ENCODE data around the gene KLHL10.

Gene KLHL10

DNA sequence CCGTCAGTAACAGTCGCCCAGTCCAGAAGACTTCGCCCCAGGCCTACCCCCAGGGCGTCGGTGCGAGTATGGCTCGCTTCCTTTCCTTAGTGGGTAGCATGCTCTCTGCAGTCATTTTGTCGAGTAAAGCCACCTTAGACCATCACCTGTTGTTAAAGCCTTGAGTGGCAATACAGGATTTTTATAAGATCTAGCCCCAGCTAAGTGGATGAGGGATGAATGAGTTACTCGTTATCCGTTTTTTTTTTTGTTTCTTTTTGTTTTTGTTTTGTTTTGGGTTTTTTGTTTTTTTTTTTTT, 27.9 kb downstream of the KLHL10 start:
- TF ChIP-seq TAF1 (IDR thresholded peaks at IDR 0.05; ENCODE audit: borderline replicate concordance, insufficient read depth, low read length), result no peak; the same call in 1 of the 2 replicates
- TF ChIP-seq SIN3A (IDR thresholded peaks at IDR 0.05; ENCODE audit: borderline replicate concordance, insufficient read depth, low read length), result peak; percentile 29; the same call in 1 of the 2 replicates
- peak; percentile 53; the same call in 1 of the 2 replicates for TF ChIP-seq POLR2AphosphoS5 (IDR thresholded peaks at IDR 0.05; ENCODE audit: low read depth, low read length)
- TF ChIP-seq FOXP2 (optimal IDR thresholded peaks at IDR 0.05; ENCODE audit: borderline replicate concordance, extremely low read depth, extremely low read length, insufficient read depth), result peak; percentile 13

- TF ChIP-seq SIN3A (IDR thresholded peaks at IDR 0.05; ENCODE audit: borderline replicate concordance, insufficient read depth, low read length) (no peak), TAF1 (IDR thresholded peaks at IDR 0.05; ENCODE audit: borderline replicate concordance, insufficient read depth, low read length) (no peak), POLR2AphosphoS5 (IDR thresholded peaks at IDR 0.05; ENCODE audit: low read depth, low read length) (no peak), REST (IDR thresholded peaks at IDR 0.05; ENCODE audit: insufficient read depth in 1 of 2, low read depth in 2 of 2, low read length in 2 of 2) (no peak), FOXP2 (optimal IDR thresholded peaks at IDR 0.05; ENCODE audit: borderline replicate concordance, extremely low read depth, extremely low read length, insufficient read depth) (no peak)
These were observed 30.9 kb downstream of the KLHL10 start for GRCh38 chr17:41868568-41868967.

DNA sequence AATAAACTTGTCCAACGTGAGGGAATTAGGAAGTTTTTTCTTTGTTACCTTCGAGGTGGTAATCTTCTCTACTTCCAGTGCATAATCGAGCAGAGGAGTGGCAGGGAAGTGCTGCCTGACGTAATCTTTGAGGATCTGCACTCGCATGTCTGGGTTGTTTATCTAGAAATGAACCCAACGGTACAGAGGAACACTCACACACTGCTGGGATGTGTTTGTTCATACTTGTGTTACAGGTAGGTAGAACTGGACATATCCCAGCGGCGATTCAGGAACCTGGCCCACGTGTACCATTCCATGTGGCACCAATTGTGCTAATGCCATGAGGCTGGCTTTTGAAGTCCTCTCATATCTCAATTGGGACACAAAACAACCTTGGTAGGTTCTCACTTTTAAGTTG, 31.8 kb downstream of the KLHL10 start:
- TF ChIP-seq SIN3A (IDR thresholded peaks at IDR 0.05; ENCODE audit: borderline replicate concordance, insufficient read depth, low read length) (no peak), POLR2AphosphoS5 (IDR thresholded peaks at IDR 0.05; ENCODE audit: low read depth, low read length) (no peak), REST (IDR thresholded peaks at IDR 0.05; ENCODE audit: insufficient read depth in 1 of 2, low read depth in 2 of 2, low read length in 2 of 2) (no peak), FOXP2 (optimal IDR thresholded peaks at IDR 0.05; ENCODE audit: borderline replicate concordance, extremely low read depth, extremely low read length, insufficient read depth) (no peak), TAF1 (IDR thresholded peaks at IDR 0.05; ENCODE audit: borderline replicate concordance, insufficient read depth, low read length) (no peak)

DNA sequence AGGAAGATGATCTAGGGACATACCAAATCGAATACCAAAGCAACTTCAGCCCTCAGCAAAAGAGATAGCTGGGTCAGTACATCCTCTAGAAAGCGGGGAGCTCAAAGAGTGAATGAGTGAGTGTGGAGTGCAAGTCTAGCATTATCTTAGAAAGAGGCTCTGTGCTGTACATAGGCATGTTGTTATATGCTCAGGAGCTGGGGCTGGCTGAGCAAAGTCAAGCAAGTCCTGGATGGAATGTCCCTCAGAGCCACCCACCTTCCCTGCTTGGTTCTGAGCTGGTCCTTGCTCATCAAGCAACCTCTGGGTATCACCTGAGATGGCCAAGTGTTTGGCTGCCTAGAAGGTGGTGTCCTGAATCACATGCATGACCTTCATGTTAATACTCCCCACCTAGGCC, 32.5 kb downstream of the KLHL10 start:
- no peak for TF ChIP-seq TAF1 (IDR thresholded peaks at IDR 0.05; ENCODE audit: borderline replicate concordance, insufficient read depth, low read length)
- no peak for TF ChIP-seq REST (IDR thresholded peaks at IDR 0.05; ENCODE audit: insufficient read depth in 1 of 2, low read depth in 2 of 2, low read length in 2 of 2)
- TF ChIP-seq FOXP2 (optimal IDR thresholded peaks at IDR 0.05; ENCODE audit: borderline replicate concordance, extremely low read depth, extremely low read length, insufficient read depth), result no peak
- TF ChIP-seq POLR2AphosphoS5 (IDR thresholded peaks at IDR 0.05; ENCODE audit: low read depth, low read length), result no peak
- TF ChIP-seq SIN3A (IDR thresholded peaks at IDR 0.05; ENCODE audit: borderline replicate concordance, insufficient read depth, low read length), result no peak

DNA sequence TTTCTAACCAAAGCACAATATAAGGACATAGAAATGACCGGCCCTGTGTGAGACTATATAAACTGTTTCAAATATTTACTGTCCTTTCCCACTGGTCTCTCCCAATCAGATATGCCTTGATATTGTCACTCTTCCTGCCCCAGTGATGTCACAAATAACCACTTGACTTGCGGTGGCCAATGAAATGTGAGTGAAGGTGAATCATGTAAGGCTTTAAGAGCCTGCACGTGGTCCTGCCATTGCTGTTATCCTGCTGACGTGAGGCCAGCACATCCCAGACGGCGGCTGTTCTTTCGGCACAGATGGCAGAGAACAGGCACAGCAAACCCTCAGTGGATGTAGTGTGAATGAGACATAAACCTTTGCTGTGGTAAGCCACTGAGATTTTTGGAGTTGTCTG, 33.0 kb downstream of the KLHL10 start:
- no peak for TF ChIP-seq FOXP2 (optimal IDR thresholded peaks at IDR 0.05; ENCODE audit: borderline replicate concordance, extremely low read depth, extremely low read length, insufficient read depth)
- TF ChIP-seq REST (IDR thresholded peaks at IDR 0.05; ENCODE audit: insufficient read depth in 1 of 2, low read depth in 2 of 2, low read length in 2 of 2), result no peak
- TF ChIP-seq SIN3A (IDR thresholded peaks at IDR 0.05; ENCODE audit: borderline replicate concordance, insufficient read depth, low read length), result no peak
- no peak for TF ChIP-seq TAF1 (IDR thresholded peaks at IDR 0.05; ENCODE audit: borderline replicate concordance, insufficient read depth, low read length)
- no peak for TF ChIP-seq POLR2AphosphoS5 (IDR thresholded peaks at IDR 0.05; ENCODE audit: low read depth, low read length)

Measured in PFSK-1 (cell line).